ENCODE measurements around the gene ACSL5.

DNA sequence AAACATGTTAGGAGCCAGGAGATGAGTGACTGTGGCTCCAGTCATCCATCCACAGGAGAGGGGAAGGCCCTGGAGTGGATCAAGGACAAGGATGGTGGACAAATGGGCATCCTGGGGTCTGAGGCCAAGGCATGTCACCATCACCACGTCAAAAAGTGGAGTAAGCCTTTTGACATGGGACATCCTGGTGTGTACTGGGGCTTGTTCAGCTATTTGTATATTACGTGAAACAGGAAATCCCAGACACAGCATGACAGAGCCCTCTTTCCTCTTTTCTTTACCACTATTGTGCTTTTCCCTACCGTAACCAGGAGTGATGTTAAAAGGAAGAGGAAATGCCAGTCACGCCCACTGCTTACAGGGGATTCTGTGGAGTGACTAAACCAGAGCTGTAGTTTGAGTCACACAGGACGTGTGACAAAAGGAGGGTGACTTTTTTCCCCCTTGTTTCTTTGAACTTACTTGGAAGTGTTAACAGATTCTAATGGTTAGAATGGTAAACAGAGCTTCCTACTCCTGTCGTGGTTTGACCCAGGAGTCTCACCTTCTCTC lies 15.4 kb downstream of the ACSL5 start:
- TF ChIP-seq, protein P1, sequence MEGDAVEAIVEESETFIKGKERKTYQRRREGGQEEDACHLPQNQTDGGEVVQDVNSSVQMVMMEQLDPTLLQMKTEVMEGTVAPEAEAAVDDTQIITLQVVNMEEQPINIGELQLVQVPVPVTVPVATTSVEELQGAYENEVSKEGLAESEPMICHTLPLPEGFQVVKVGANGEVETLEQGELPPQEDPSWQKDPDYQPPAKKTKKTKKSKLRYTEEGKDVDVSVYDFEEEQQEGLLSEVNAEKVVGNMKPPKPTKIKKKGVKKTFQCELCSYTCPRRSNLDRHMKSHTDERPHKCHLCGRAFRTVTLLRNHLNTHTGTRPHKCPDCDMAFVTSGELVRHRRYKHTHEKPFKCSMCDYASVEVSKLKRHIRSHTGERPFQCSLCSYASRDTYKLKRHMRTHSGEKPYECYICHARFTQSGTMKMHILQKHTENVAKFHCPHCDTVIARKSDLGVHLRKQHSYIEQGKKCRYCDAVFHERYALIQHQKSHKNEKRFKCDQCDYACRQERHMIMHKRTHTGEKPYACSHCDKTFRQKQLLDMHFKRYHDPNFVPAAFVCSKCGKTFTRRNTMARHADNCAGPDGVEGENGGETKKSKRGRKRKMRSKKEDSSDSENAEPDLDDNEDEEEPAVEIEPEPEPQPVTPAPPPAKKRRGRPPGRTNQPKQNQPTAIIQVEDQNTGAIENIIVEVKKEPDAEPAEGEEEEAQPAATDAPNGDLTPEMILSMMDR (IDR thresholded peaks at IDR 0.05): no peak
- no peak for TF ChIP-seq EZH2 (IDR thresholded peaks at IDR 0.05; ENCODE audit: borderline replicate concordance, insufficient read depth, low read depth, low read length, poor library complexity, severe bottlenecking)

All from B cell (primary cell).